ENCODE data around the gene NCKAP5. TPM values are rescaled to one million over a fixed set of nuclear protein-coding genes. Genes with fewer than 3 reads are reported as not detected.

NCKAP5 gene
- total RNA-seq, 5 donors from 2014 or later (not counting 1 experiment from before 2014, with no cell fraction given) = 0.06 TPM; not detected in 4

GRCh38 chr2:133255360-133255759 lies 312.9 kb downstream of the NCKAP5 start:
- no peak overlapping the region for H3K27ac Mint-ChIP-seq
- H3K36me3 Mint-ChIP-seq = no peaks in the 10 kb centered on the region
- ChIA-PET POLR2A (no interaction called here), CTCF (interaction anchor here in 1 of 2 donors (0.7 kb wide), 1 partner anchor 13 kb away, joined by 5 read pairs; no protein-coding TSS in a partner anchor)
- Histone ChIP-seq H3K36me3 (ENCODE audit: control insufficient read depth in 2 of 2, extremely low read depth in 1 of 2, insufficient read depth in 1 of 2, low read length in 1 of 2) (no peaks in the 10 kb centered on the region), H3K9me3 (no peaks in the 10 kb centered on the region), H3K4me3 (ENCODE audit: control insufficient read depth in 1 of 2, extremely low read depth in 1 of 2, low read length in 1 of 2) (no peak overlapping the region), H3K27me3 (replicated peaks in 1 of 2; ENCODE audit: control insufficient read depth in 2 of 2, extremely low read depth in 1 of 2, insufficient read depth in 2 of 2, low read length in 1 of 2) (no peaks in the 10 kb centered on the region), H3K4me1 (ENCODE audit: control insufficient read depth in 1 of 2, extremely low read depth in 1 of 2, insufficient read depth in 2 of 2, low read length in 2 of 2) (no peaks in the 10 kb centered on the region), H3K27ac (ENCODE audit: low read length) (no peak overlapping the region)
- peaks cover 0 to 3% (median 0%) of the 10 kb centered on the region in 3 donors for H3K9me3 Mint-ChIP-seq
- DNase-seq = no peak
- H3K27me3 Mint-ChIP-seq = no peaks in the 10 kb centered on the region
- ATAC-seq (replicated peaks in 1 of 4) = no peak
- H3K4me1 Mint-ChIP-seq = no peaks in the 10 kb centered on the region
- no peak overlapping the region for H3K4me3 Mint-ChIP-seq
- 94% methylated on average over 2 of the region's 2 CpGs for WGBS (ENCODE audit: insufficient coverage)

- Mint-ChIP-seq H3K4me1 (no peaks in the 10 kb centered on the region), H3K4me3 (no peak overlapping the region), H3K36me3 (no peaks in the 10 kb centered on the region), H3K9me3 (peaks cover 0 to 4% (median 0%) of the 10 kb centered on the region in 3 donors), H3K27me3 (no peaks in the 10 kb centered on the region), H3K27ac (no peak overlapping the region)
- no peaks in the 10 kb centered on the region for H3K4me1 ChIP-seq (ENCODE audit: control insufficient read depth in 1 of 2, extremely low read depth in 1 of 2, insufficient read depth in 2 of 2, low read length in 2 of 2)
- ATAC-seq (replicated peaks in 1 of 4) = no peak
- H3K9me3 ChIP-seq = no peaks in the 10 kb centered on the region
- H3K27ac ChIP-seq (ENCODE audit: low read length) = no peak overlapping the region
- ChIA-PET POLR2A (no interaction called here), CTCF (no interaction called here)
- no CpG with 5 or more reads among the region's 2 CpGs for WGBS (ENCODE audit: insufficient coverage)
- DNase-seq = no peak
- H3K27me3 ChIP-seq (replicated peaks in 1 of 2; ENCODE audit: control insufficient read depth in 2 of 2, extremely low read depth in 1 of 2, insufficient read depth in 2 of 2, low read length in 1 of 2) = no peaks in the 10 kb centered on the region
- H3K4me3 ChIP-seq (ENCODE audit: control insufficient read depth in 1 of 2, extremely low read depth in 1 of 2, low read length in 1 of 2) = no peak overlapping the region
- no peaks in the 10 kb centered on the region for H3K36me3 ChIP-seq (ENCODE audit: control insufficient read depth in 2 of 2, extremely low read depth in 1 of 2, insufficient read depth in 1 of 2, low read length in 1 of 2)
Observed at GRCh38 chr2:133253793-133254192, 314.5 kb downstream of the NCKAP5 start.

GRCh38 chr2:133252780-133253355 lies 315.4 kb downstream of the NCKAP5 start:
- no peaks in the 10 kb centered on the region for H3K36me3 ChIP-seq (ENCODE audit: control insufficient read depth in 2 of 2, extremely low read depth in 1 of 2, insufficient read depth in 1 of 2, low read length in 1 of 2)
- H3K9me3 ChIP-seq = no peaks in the 10 kb centered on the region
- DNase-seq (no peak), ATAC-seq (replicated peaks in 1 of 4) (no peak)
- H3K4me1 ChIP-seq (ENCODE audit: control insufficient read depth in 1 of 2, extremely low read depth in 1 of 2, insufficient read depth in 2 of 2, low read length in 2 of 2) = no peaks in the 10 kb centered on the region
- Mint-ChIP-seq H3K4me1 (no peaks in the 10 kb centered on the region), H3K27me3 (no peaks in the 10 kb centered on the region), H3K9me3 (peaks cover 0 to 4% (median 0%) of the 10 kb centered on the region in 3 donors), H3K4me3 (no peak overlapping the region), H3K36me3 (no peaks in the 10 kb centered on the region), H3K27ac (no peak overlapping the region)
- WGBS (ENCODE audit: insufficient coverage) = 43% methylated on average over 1 of the region's 5 CpGs
- no peak overlapping the region for H3K27ac ChIP-seq (ENCODE audit: low read length)
- ChIA-PET CTCF (no interaction called here), POLR2A (no interaction called here)
- no peaks in the 10 kb centered on the region for H3K27me3 ChIP-seq (replicated peaks in 1 of 2; ENCODE audit: control insufficient read depth in 2 of 2, extremely low read depth in 1 of 2, insufficient read depth in 2 of 2, low read length in 1 of 2)
- no peak overlapping the region for H3K4me3 ChIP-seq (ENCODE audit: control insufficient read depth in 1 of 2, extremely low read depth in 1 of 2, low read length in 1 of 2)

- Histone ChIP-seq H3K27ac (ENCODE audit: low read length) (no peak overlapping the region), H3K4me1 (ENCODE audit: control insufficient read depth in 1 of 2, extremely low read depth in 1 of 2, insufficient read depth in 2 of 2, low read length in 2 of 2) (no peaks in the 10 kb centered on the region), H3K9me3 (no peaks in the 10 kb centered on the region), H3K4me3 (ENCODE audit: control insufficient read depth in 1 of 2, extremely low read depth in 1 of 2, low read length in 1 of 2) (no peak overlapping the region), H3K27me3 (replicated peaks in 1 of 2; ENCODE audit: control insufficient read depth in 2 of 2, extremely low read depth in 1 of 2, insufficient read depth in 2 of 2, low read length in 1 of 2) (no peaks in the 10 kb centered on the region), H3K36me3 (ENCODE audit: control insufficient read depth in 2 of 2, extremely low read depth in 1 of 2, insufficient read depth in 1 of 2, low read length in 1 of 2) (no peaks in the 10 kb centered on the region)
- 57% methylated on average over 1 of the region's 2 CpGs for WGBS (ENCODE audit: insufficient coverage)
- ATAC-seq (replicated peaks in 1 of 4) (no peak), DNase-seq (no peak)
- ChIA-PET CTCF (no interaction called here), POLR2A (interaction anchor here in 1 of 2 donors (0.6 kb wide), 1 partner anchor 12 kb away, joined by 3 read pairs; no protein-coding TSS in a partner anchor)
- Mint-ChIP-seq H3K9me3 (peaks cover 0 to 8% (median 0%) of the 10 kb centered on the region in 3 donors), H3K4me1 (no peaks in the 10 kb centered on the region), H3K4me3 (no peak overlapping the region), H3K27ac (no peak overlapping the region), H3K36me3 (no peaks in the 10 kb centered on the region), H3K27me3 (no peaks in the 10 kb centered on the region)
Observed at GRCh38 chr2:133249362-133249761, 318.9 kb downstream of the NCKAP5 start.

- ATAC-seq (replicated peaks in 1 of 4) (no peak), DNase-seq (no peak)
- no peaks in the 10 kb centered on the region for H3K4me1 ChIP-seq (ENCODE audit: control insufficient read depth in 1 of 2, extremely low read depth in 1 of 2, insufficient read depth in 2 of 2, low read length in 2 of 2)
- H3K4me3 ChIP-seq (ENCODE audit: control insufficient read depth in 1 of 2, extremely low read depth in 1 of 2, low read length in 1 of 2) = no peak overlapping the region
- Mint-ChIP-seq H3K4me1 (no peaks in the 10 kb centered on the region), H3K36me3 (no peaks in the 10 kb centered on the region), H3K4me3 (no peak overlapping the region), H3K27ac (no peak overlapping the region), H3K9me3 (peaks cover 0 to 8% (median 0%) of the 10 kb centered on the region in 3 donors), H3K27me3 (no peaks in the 10 kb centered on the region)
- H3K36me3 ChIP-seq (ENCODE audit: control insufficient read depth in 2 of 2, extremely low read depth in 1 of 2, insufficient read depth in 1 of 2, low read length in 1 of 2) = no peaks in the 10 kb centered on the region
- H3K27ac ChIP-seq (ENCODE audit: low read length) = no peak overlapping the region
- H3K9me3 ChIP-seq = no peaks in the 10 kb centered on the region
- CTCF ChIA-PET = no interaction called here
- POLR2A ChIA-PET = no interaction called here
- H3K27me3 ChIP-seq (replicated peaks in 1 of 2; ENCODE audit: control insufficient read depth in 2 of 2, extremely low read depth in 1 of 2, insufficient read depth in 2 of 2, low read length in 1 of 2) = no peaks in the 10 kb centered on the region
- 100% methylated on average over 3 of the region's 4 CpGs for WGBS (ENCODE audit: insufficient coverage)
Observed at GRCh38 chr2:133248264-133248663, 320.0 kb downstream of the NCKAP5 start.

- H3K9me3 ChIP-seq = no peaks in the 10 kb centered on the region
- Mint-ChIP-seq H3K4me3 (no peak overlapping the region), H3K27ac (no peak overlapping the region), H3K36me3 (no peaks in the 10 kb centered on the region), H3K4me1 (no peaks in the 10 kb centered on the region), H3K9me3 (peaks cover 0 to 8% (median 0%) of the 10 kb centered on the region in 3 donors), H3K27me3 (no peaks in the 10 kb centered on the region)
- 0% methylated on average over 1 of the region's 2 CpGs for WGBS (ENCODE audit: insufficient coverage)
- ChIA-PET CTCF (no interaction called here), POLR2A (no interaction called here)
- no peaks in the 10 kb centered on the region for H3K27me3 ChIP-seq (replicated peaks in 1 of 2; ENCODE audit: control insufficient read depth in 2 of 2, extremely low read depth in 1 of 2, insufficient read depth in 2 of 2, low read length in 1 of 2)
- H3K36me3 ChIP-seq (ENCODE audit: control insufficient read depth in 2 of 2, extremely low read depth in 1 of 2, insufficient read depth in 1 of 2, low read length in 1 of 2) = no peaks in the 10 kb centered on the region
- no peak for ATAC-seq (replicated peaks in 1 of 4)
- H3K27ac ChIP-seq (ENCODE audit: low read length) = no peak overlapping the region
- no peak for DNase-seq
- no peaks in the 10 kb centered on the region for H3K4me1 ChIP-seq (ENCODE audit: control insufficient read depth in 1 of 2, extremely low read depth in 1 of 2, insufficient read depth in 2 of 2, low read length in 2 of 2)
- no peak overlapping the region for H3K4me3 ChIP-seq (ENCODE audit: control insufficient read depth in 1 of 2, extremely low read depth in 1 of 2, low read length in 1 of 2)
Observed at GRCh38 chr2:133247631-133248030, 320.6 kb downstream of the NCKAP5 start.

- Histone ChIP-seq H3K27me3 (replicated peaks in 1 of 2; ENCODE audit: control insufficient read depth in 2 of 2, extremely low read depth in 1 of 2, insufficient read depth in 2 of 2, low read length in 1 of 2) (no peaks in the 10 kb centered on the region), H3K4me1 (ENCODE audit: control insufficient read depth in 1 of 2, extremely low read depth in 1 of 2, insufficient read depth in 2 of 2, low read length in 2 of 2) (no peaks in the 10 kb centered on the region), H3K36me3 (ENCODE audit: control insufficient read depth in 2 of 2, extremely low read depth in 1 of 2, insufficient read depth in 1 of 2, low read length in 1 of 2) (no peaks in the 10 kb centered on the region), H3K27ac (ENCODE audit: low read length) (no peak overlapping the region), H3K4me3 (ENCODE audit: control insufficient read depth in 1 of 2, extremely low read depth in 1 of 2, low read length in 1 of 2) (no peak overlapping the region), H3K9me3 (no peaks in the 10 kb centered on the region)
- Mint-ChIP-seq H3K4me1 (no peaks in the 10 kb centered on the region), H3K4me3 (no peak overlapping the region), H3K36me3 (no peaks in the 10 kb centered on the region), H3K27ac (no peak overlapping the region), H3K9me3 (peaks cover 0 to 4% (median 0%) of the 10 kb centered on the region in 3 donors), H3K27me3 (no peaks in the 10 kb centered on the region)
- POLR2A ChIA-PET = no interaction called here
- ATAC-seq (replicated peaks in 1 of 4) = no peak
- DNase-seq = no peak
- no CpG with 5 or more reads among the region's 2 CpGs for WGBS (ENCODE audit: insufficient coverage)
- CTCF ChIA-PET = no interaction called here
Observed at GRCh38 chr2:133241224-133241571, 327.1 kb downstream of the NCKAP5 start.

All from T-cell (primary cell).